Measurements from ENCODE around the gene ARHGEF37.

- TF ChIP-seq CTCF (IDR thresholded peaks at IDR 0.05) (no peak), POLR2A (IDR thresholded peaks at IDR 0.05) (no peak)
Measured at GRCh38 chr5:149631506-149631905, 50.2 kb downstream of the ARHGEF37 start.
